ENCODE data around the gene ADAM22.

DNA sequence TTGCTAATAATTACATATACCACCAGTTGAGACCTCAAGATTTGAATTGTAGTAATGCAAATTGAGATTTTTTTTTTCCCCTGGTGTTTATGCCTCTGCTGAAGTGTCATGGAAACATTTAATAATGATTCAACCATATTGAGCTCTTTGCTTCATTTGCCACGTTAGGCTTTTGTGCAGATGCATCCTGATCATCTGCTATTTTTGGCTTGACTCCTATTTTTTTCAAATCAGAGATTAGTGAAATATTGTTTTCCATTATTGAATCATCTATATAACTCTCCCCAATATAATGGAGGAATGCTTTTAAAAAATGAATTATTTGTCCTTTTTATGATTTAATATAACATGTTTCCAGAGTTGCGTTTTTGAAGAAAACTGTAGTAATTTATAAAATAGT lies 170.7 kb downstream of the ADAM22 start:
- TF ChIP-seq, protein P1, sequence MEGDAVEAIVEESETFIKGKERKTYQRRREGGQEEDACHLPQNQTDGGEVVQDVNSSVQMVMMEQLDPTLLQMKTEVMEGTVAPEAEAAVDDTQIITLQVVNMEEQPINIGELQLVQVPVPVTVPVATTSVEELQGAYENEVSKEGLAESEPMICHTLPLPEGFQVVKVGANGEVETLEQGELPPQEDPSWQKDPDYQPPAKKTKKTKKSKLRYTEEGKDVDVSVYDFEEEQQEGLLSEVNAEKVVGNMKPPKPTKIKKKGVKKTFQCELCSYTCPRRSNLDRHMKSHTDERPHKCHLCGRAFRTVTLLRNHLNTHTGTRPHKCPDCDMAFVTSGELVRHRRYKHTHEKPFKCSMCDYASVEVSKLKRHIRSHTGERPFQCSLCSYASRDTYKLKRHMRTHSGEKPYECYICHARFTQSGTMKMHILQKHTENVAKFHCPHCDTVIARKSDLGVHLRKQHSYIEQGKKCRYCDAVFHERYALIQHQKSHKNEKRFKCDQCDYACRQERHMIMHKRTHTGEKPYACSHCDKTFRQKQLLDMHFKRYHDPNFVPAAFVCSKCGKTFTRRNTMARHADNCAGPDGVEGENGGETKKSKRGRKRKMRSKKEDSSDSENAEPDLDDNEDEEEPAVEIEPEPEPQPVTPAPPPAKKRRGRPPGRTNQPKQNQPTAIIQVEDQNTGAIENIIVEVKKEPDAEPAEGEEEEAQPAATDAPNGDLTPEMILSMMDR (IDR thresholded peaks at IDR 0.05; ENCODE audit: low read depth, low read length) = no peak
- TF ChIP-seq EZH2phosphoT487 (IDR thresholded peaks at IDR 0.05; ENCODE audit: low read depth) = no peak

Data from OCI-LY3 (cell line).